Esophagus squamous epithelium (tissue), 4 donors: ENCODE data around the gene CIB4.

Source experiments
- POLR2A ChIP-seq, 4 donors: fragments of 450-650 bp; IDR thresholded peaks; one replicate each; pipeline ENCODE4 v1.6.1; 2017; ENCODE audit warnings: antibody characterized with exemption in 4 of 4, mild to moderate bottlenecking in 4 of 4, moderate library complexity in 3 of 4
- TF ChIP-seq, protein P1 (sequence below), 6 experiments: fragments of 450-650 bp in 4 of 6; fragments of 200-600 bp in 2 of 6; sonication (generic) in 2 of 6; IDR thresholded peaks; one replicate each; pipeline ENCODE4 v1.5.1; 2016 to 2019; ENCODE audit warnings: antibody characterized with exemption in 6 of 6, mild to moderate bottlenecking in 4 of 6, moderate library complexity in 4 of 6

DNA sequence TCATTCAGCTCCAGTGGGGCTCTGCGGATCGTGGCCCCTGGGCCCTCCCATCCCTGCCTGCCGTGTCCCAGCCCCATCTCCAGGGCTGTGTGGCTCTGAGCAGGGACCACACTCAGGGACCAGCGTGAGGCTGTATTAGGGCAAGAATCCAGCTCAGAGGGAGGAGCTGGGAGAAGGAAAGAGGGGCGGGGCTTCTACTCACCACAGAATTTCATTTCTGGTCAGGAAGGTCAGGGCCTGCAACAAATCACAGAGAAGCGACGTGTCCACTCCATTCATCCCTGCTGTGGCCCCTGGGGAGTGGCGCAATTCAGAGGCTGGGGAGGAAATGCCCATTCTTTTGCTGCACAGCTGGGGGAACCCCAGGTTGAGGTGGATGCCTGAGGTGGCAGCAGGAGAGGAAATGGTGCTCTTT, 828 bp downstream of the CIB4 start:
- TF ChIP-seq, protein P1, sequence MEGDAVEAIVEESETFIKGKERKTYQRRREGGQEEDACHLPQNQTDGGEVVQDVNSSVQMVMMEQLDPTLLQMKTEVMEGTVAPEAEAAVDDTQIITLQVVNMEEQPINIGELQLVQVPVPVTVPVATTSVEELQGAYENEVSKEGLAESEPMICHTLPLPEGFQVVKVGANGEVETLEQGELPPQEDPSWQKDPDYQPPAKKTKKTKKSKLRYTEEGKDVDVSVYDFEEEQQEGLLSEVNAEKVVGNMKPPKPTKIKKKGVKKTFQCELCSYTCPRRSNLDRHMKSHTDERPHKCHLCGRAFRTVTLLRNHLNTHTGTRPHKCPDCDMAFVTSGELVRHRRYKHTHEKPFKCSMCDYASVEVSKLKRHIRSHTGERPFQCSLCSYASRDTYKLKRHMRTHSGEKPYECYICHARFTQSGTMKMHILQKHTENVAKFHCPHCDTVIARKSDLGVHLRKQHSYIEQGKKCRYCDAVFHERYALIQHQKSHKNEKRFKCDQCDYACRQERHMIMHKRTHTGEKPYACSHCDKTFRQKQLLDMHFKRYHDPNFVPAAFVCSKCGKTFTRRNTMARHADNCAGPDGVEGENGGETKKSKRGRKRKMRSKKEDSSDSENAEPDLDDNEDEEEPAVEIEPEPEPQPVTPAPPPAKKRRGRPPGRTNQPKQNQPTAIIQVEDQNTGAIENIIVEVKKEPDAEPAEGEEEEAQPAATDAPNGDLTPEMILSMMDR (IDR thresholded peaks at IDR 0.05), result no peak
- no peak for TF ChIP-seq POLR2A (IDR thresholded peaks at IDR 0.05)
